CD4-positive, alpha-beta memory T cell (primary cell): ENCODE data around the gene IL17RE. TPM values are rescaled to one million over a fixed set of nuclear protein-coding genes. Genes with fewer than 3 reads are reported as not detected.

Source experiments
- CTCF ChIA-PET: fragments of 350-600 bp; sonication (Branson Sonifier 250); formaldehyde crosslinking; loops from one replicate; lab custom pipeline; 2021; ENCODE audit warnings: inconsistent platforms; ENCODE audit not compliant: partially characterized antibody; lab: Charles Lee
- POLR2A ChIA-PET: fragments of 350-600 bp; sonication (Branson Sonifier 250); formaldehyde crosslinking; loops from one replicate; lab custom pipeline; 2021; ENCODE audit not compliant: partially characterized antibody; lab: Charles Lee
- DNase-seq, 5 donors: peaks; one replicate each; pipeline versions ENCODE4 v3.0.0 to v3.0.0-alpha.2; 2020 to 2022; ENCODE audit warnings: mixed read lengths in 1 of 5
- H3K27ac ChIP-seq: one replicate; pipeline ENCODE4 v1.7.0; 2013; ENCODE audit warnings: low read depth, low read length
- H3K27me3 ChIP-seq: 2 replicates; pipeline ENCODE4 v1.7.0; 2013; ENCODE audit warnings: mild to moderate bottlenecking, low read length, moderate library complexity; ENCODE audit not compliant: insufficient read depth
- H3K36me3 ChIP-seq: 2 replicates; pipeline ENCODE4 v1.7.0; 2013; ENCODE audit warnings: mild to moderate bottlenecking, low read length, moderate library complexity; ENCODE audit not compliant: insufficient read depth
- H3K4me1 ChIP-seq: 2 replicates; pipeline ENCODE4 v1.7.0; 2013; ENCODE audit warnings: mild to moderate bottlenecking, low read length, moderate library complexity; ENCODE audit not compliant: insufficient read depth
- H3K4me3 ChIP-seq, 2 donors: one replicate each; pipeline ENCODE4 v1.7.0; 2013; ENCODE audit warnings: low read length in 2 of 2, mild to moderate bottlenecking in 1 of 2
- H3K9me3 ChIP-seq, 2 donors: one replicate each; pipeline ENCODE4 v1.7.0; 2013; ENCODE audit warnings: low read length in 2 of 2, control low read depth in 1 of 2; ENCODE audit not compliant: control insufficient read depth in 1 of 2
- H3K27ac Mint-ChIP-seq, 7 donors: one replicate each; pipeline ENCODE4 v1.8.0; 2020 to 2021; ENCODE audit warnings: mixed read lengths in 7 of 7, mild to moderate bottlenecking in 6 of 7, inconsistent platforms in 3 of 7, moderate library complexity in 3 of 7
- H3K27me3 Mint-ChIP-seq, 2 donors: one replicate each; pipeline ENCODE4 v1.8.0; 2020 to 2021; ENCODE audit warnings: mixed read lengths in 2 of 2
- H3K36me3 Mint-ChIP-seq, 2 donors: one replicate each; pipeline ENCODE4 v1.8.0; 2020 to 2021; ENCODE audit warnings: mixed read lengths in 2 of 2, inconsistent platforms in 1 of 2, mild to moderate bottlenecking in 1 of 2
- H3K4me1 Mint-ChIP-seq, 4 donors: one replicate each; pipeline ENCODE4 v1.8.0; 2020 to 2021; ENCODE audit warnings: mixed read lengths in 4 of 4, mild to moderate bottlenecking in 1 of 4
- H3K4me3 Mint-ChIP-seq, 8 donors: one replicate each; pipeline ENCODE4 v1.8.0; 2020 to 2021; ENCODE audit warnings: mixed read lengths in 8 of 8, mild to moderate bottlenecking in 7 of 8, moderate library complexity in 6 of 8, inconsistent platforms in 3 of 8
- H3K9me3 Mint-ChIP-seq, 8 donors: one replicate each; pipeline ENCODE4 v1.8.0; 2020 to 2021; ENCODE audit warnings: mixed read lengths in 8 of 8, mild to moderate bottlenecking in 5 of 8, inconsistent platforms in 3 of 8, moderate library complexity in 1 of 8
- intact Hi-C: fragments of 100-400 bp; cut with micrococcal nuclease; formaldehyde crosslinking; loops from one replicate; pipeline ENCODE4 v1.15.1; 2023
- polyA plus RNA-seq, 2 donors: library from polyadenylated mRNA; unstranded; fragments of 300-500 nt; fragmentation: Illumina TruSeq; gene quantifications; one replicate each; pipeline ENCODE4 v1.2.3, GENCODE V29; 2021
- total RNA-seq, 2 experiments: library from RNA; stranded (reverse); gene quantifications; one replicate each; pipeline ENCODE4 v1.2.3, GENCODE V29; 2021

The IL17RE gene
- total and polyA plus RNA-seq, 4 experiments from 2014 or later = 0.65 to 2.4 (median 1.6) TPM

DNA sequence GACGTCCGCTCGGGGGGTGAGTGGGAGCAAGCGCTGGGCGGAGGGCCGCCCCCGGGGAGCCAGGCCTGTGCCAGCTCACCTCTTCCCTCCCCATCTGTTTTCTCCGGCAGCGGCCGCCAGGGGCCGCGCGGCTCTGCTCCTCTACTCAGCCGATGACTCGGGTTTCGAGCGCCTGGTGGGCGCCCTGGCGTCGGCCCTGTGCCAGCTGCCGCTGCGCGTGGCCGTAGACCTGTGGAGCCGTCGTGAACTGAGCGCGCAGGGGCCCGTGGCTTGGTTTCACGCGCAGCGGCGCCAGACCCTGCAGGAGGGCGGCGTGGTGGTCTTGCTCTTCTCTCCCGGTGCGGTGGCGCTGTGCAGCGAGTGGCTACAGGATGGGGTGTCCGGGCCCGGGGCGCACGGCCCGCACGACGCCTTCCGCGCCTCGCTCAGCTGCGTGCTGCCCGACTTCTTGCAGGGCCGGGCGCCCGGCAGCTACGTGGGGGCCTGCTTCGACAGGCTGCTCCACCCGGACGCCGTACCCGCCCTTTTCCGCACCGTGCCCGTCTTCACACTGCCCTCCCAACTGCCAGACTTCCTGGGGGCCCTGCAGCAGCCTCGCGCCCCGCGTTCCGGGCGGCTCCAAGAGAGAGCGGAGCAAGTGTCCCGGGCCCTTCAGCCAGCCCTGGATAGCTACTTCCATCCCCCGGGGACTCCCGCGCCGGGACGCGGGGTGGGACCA is 30.4 kb downstream of the IL17RE start:
- Histone ChIP-seq H3K9me3 (no peaks in the 10 kb centered on the region), H3K36me3 (no peaks in the 10 kb centered on the region), H3K4me3 (peak overlapping the region; percentile 13 to 87), H3K4me1 (peaks cover 34% of the 10 kb centered on the region), H3K27me3 (no peaks in the 10 kb centered on the region), H3K27ac (peak overlapping the region; percentile 89)
- ChIA-PET CTCF (interaction anchor here (0.6 to 4.0 kb wide), 45 partner anchors 9 to 807 kb away, joined by 3 to 48 read pairs (median 4); partner anchors contain the start of genes ARPC4, EMC3, JAGN1 and PRRT3), POLR2A (interaction anchor here (0.6 to 7.5 kb wide), 49 partner anchors 10 to 1339 kb away, joined by 3 to 225 read pairs (median 6); partner anchors contain the start of genes ARPC4, ATG7, BRPF1 and CAMK1)
- Mint-ChIP-seq H3K36me3 (peaks cover 3 to 24% of the 10 kb centered on the region in 2 donors), H3K4me1 (peaks cover 18 to 55% (median 39%) of the 10 kb centered on the region in 4 donors), H3K27ac (peak overlapping the region; percentile 94 to 100 (median 99)), H3K27me3 (no peaks in the 10 kb centered on the region), H3K9me3 (no peaks in the 10 kb centered on the region), H3K4me3 (peak overlapping the region; percentile 95 to 98 (median 97))
- intact Hi-C loops = loop anchor here (1.0 to 5.0 kb wide), 15 partner anchors 13 to 806 kb away; partner anchors contain the start of genes BRK1, BRPF1, EMC3 and FANCD2
- DNase-seq = peak; percentile 83 to 90 (median 85)

GRCh38 chr3:9933561-9934234 is 31.1 kb downstream of the IL17RE start, which contains the start of gene CRELD1:
Gene CRELD1 (plus strand): TSS chr3:9933834. CDS start chr3:9934439, 605 bp downstream.
- Histone ChIP-seq H3K4me3 (peak within 1 kb of the TSS; percentile 87 to 90), H3K36me3 (no peaks in the 10 kb centered on the region), H3K9me3 (no peaks in the 10 kb centered on the region), H3K4me1 (peaks cover 34% of the 10 kb centered on the region), H3K27me3 (no peaks in the 10 kb centered on the region), H3K27ac (peak within 1 kb of the TSS; percentile 89)
- H3K36me3 Mint-ChIP-seq = peaks cover 3 to 28% of the 10 kb centered on the region in 2 donors
- H3K27me3 Mint-ChIP-seq = no peaks in the 10 kb centered on the region
- intact Hi-C loops = loop anchor here (1.0 to 5.0 kb wide), 15 partner anchors 13 to 805 kb away; partner anchors contain the start of genes BRK1, BRPF1, EMC3 and FANCD2
- ChIA-PET CTCF (interaction anchor here (0.6 to 4.0 kb wide), 27 partner anchors 8 to 807 kb away, joined by 3 to 48 read pairs (median 6); partner anchors contain the start of genes ARPC4, EMC3, JAGN1 and PRRT3), POLR2A (interaction anchor here (0.7 to 7.5 kb wide), 44 partner anchors 8 to 1339 kb away, joined by 3 to 225 read pairs (median 6); partner anchors contain the start of genes ARPC4, ATG7, BRPF1 and EMC3)
- H3K4me3 Mint-ChIP-seq = peak within 1 kb of the TSS; percentile 95 to 98 (median 97)
- peak within 1 kb of the TSS; percentile 94 to 100 (median 99) for H3K27ac Mint-ChIP-seq
- H3K9me3 Mint-ChIP-seq = no peaks in the 10 kb centered on the region
- H3K4me1 Mint-ChIP-seq = peaks cover 18 to 55% (median 39%) of the 10 kb centered on the region in 4 donors
- DNase-seq = peak; percentile 97 to 99 (median 97)

DNA sequence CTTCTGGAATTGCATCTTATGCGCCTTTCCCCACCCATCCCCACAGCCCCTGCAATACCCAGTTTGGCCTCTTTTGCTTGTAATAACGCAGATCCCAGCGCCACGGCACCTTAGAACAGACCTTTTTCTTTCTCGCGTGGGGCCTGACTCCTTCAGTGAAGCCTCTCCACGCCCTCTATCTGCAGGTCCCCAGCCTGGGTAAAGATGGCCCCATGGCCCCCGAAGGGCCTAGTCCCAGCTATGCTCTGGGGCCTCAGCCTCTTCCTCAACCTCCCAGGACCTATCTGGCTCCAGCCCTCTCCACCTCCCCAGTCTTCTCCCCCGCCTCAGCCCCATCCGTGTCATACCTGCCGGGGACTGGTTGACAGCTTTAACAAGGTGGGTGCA is 31.6 kb downstream of the IL17RE start:
- CTCF ChIA-PET = interaction anchor here (0.8 to 4.0 kb wide), 12 partner anchors 10 to 289 kb away, joined by 3 to 48 read pairs (median 12); partner anchors contain the start of genes ARPC4, EMC3, JAGN1 and PRRT3
- H3K4me3 ChIP-seq = peak overlapping the region; percentile 87 to 90
- peaks cover 34% of the 10 kb centered on the region for H3K4me1 ChIP-seq

GRCh38 chr3:9934993-9935392 is 32.3 kb downstream of the IL17RE start:
- peak overlapping the region; percentile 95 to 98 (median 97) for H3K4me3 Mint-ChIP-seq
- intact Hi-C loops = loop anchor here (1.0 to 5.0 kb wide), 2 partner anchors 93 to 290 kb away; partner anchors contain the start of gene RPUSD3
- H3K9me3 Mint-ChIP-seq = no peaks in the 10 kb centered on the region
- Histone ChIP-seq H3K27me3 (no peaks in the 10 kb centered on the region), H3K4me1 (peaks cover 34% of the 10 kb centered on the region), H3K27ac (peak overlapping the region; percentile 89), H3K4me3 (peak overlapping the region; percentile 87 to 90), H3K9me3 (no peaks in the 10 kb centered on the region), H3K36me3 (no peaks in the 10 kb centered on the region)
- no peaks in the 10 kb centered on the region for H3K27me3 Mint-ChIP-seq
- DNase-seq = no peak
- ChIA-PET CTCF (interaction anchor here (0.5 to 4.0 kb wide), 5 partner anchors 11 to 295 kb away, joined by 3 to 29 read pairs (median 4); partner anchors contain the start of gene PRRT3), POLR2A (interaction anchor here (0.8 to 7.5 kb wide), 10 partner anchors 8 to 539 kb away, joined by 3 to 225 read pairs (median 4); partner anchors contain the start of genes FANCD2, JAGN1, PRRT3 and SEC13)
- H3K36me3 Mint-ChIP-seq = peaks cover 3 to 28% of the 10 kb centered on the region in 2 donors
- peaks cover 18 to 55% (median 39%) of the 10 kb centered on the region in 4 donors for H3K4me1 Mint-ChIP-seq
- peak overlapping the region; percentile 42 to 100 (median 99) for H3K27ac Mint-ChIP-seq

More for the DNA sequence above, 31.6 kb downstream of the IL17RE start:
- Histone ChIP-seq H3K36me3 (no peaks in the 10 kb centered on the region), H3K27ac (peak overlapping the region; percentile 89), H3K27me3 (no peaks in the 10 kb centered on the region), H3K9me3 (no peaks in the 10 kb centered on the region)
- peaks cover 3 to 28% of the 10 kb centered on the region in 2 donors for H3K36me3 Mint-ChIP-seq
- H3K27me3 Mint-ChIP-seq = no peaks in the 10 kb centered on the region
- peak in 1 of 5 donors; percentile 76 for DNase-seq
- H3K27ac Mint-ChIP-seq = peak overlapping the region; percentile 94 to 100 (median 99)
- no peaks in the 10 kb centered on the region for H3K9me3 Mint-ChIP-seq
- intact Hi-C loops = loop anchor here (1.0 to 5.0 kb wide), 2 partner anchors 92 to 291 kb away; partner anchors contain the start of gene RPUSD3
- peak overlapping the region; percentile 95 to 98 (median 97) for H3K4me3 Mint-ChIP-seq
- H3K4me1 Mint-ChIP-seq = peaks cover 18 to 55% (median 39%) of the 10 kb centered on the region in 4 donors
- POLR2A ChIA-PET = interaction anchor here (0.7 to 7.5 kb wide), 22 partner anchors 9 to 538 kb away, joined by 3 to 225 read pairs (median 8); partner anchors contain the start of genes ARPC4, BRPF1, EMC3 and FANCD2

DNA sequence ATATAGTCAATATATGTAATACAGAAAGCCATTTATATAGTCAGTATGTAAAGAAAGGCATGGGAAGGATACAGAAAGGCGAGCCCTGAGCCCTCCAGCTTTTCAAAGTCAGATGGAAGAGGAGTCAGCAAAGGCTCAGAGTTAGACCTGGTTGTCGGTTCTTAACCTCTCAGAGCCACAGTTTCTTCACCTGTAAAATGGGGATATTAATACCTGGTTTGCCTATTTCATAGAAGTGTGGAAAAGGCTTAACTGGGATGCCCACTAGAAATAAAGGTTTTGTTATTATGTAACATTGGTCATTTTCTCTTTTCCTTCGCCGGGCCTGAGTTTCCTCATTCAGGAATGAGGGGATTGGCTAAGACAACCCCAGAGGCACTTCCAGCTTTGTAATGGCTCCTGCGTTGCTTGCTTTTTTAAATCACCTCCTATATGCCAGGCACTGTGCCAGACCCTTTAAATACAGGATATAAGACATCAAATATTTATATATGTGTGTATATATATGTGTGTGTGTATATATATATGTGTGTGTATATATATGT is 33.4 kb downstream of the IL17RE start:
- peaks cover 3% of the 10 kb centered on the region for H3K36me3 ChIP-seq
- no peaks in the 10 kb centered on the region for H3K27me3 ChIP-seq
- H3K9me3 ChIP-seq = no peaks in the 10 kb centered on the region
- H3K4me1 Mint-ChIP-seq = peaks cover 18 to 51% (median 36%) of the 10 kb centered on the region in 4 donors
- peak overlapping the region in 4 of 8 donors; percentile 28 to 97 (median 80) for H3K4me3 Mint-ChIP-seq
- POLR2A ChIA-PET = interaction anchor here (0.7 to 7.5 kb wide), 3 partner anchors 7 to 109 kb away, joined by 4 to 225 read pairs (median 44); partner anchors contain the start of gene PRRT3
- H3K4me3 ChIP-seq = no peak overlapping the region
- peaks cover 3 to 30% of the 10 kb centered on the region in 2 donors for H3K36me3 Mint-ChIP-seq
- H3K27ac ChIP-seq = no peak overlapping the region
- intact Hi-C loops = no loop called here
- peaks cover 34% of the 10 kb centered on the region for H3K4me1 ChIP-seq
- no peak for DNase-seq
- peak overlapping the region in 4 of 7 donors; percentile 94 to 100 (median 100) for H3K27ac Mint-ChIP-seq
- CTCF ChIA-PET = interaction anchor here (1.5 to 4.0 kb wide), 3 partner anchors 10 to 87 kb away, joined by 3 to 29 read pairs (median 12); partner anchors contain the start of gene PRRT3
- H3K9me3 Mint-ChIP-seq = no peaks in the 10 kb centered on the region
- H3K27me3 Mint-ChIP-seq = no peaks in the 10 kb centered on the region
